Smooth muscle cell (in vitro differentiated cells): ENCODE results near the gene STRIP1. TPM values are rescaled to one million over a fixed set of nuclear protein-coding genes. Genes with fewer than 3 reads are reported as not detected.

ENCODE experiments used
- DNase-seq: peaks from one replicate; lab custom pipeline; 2025; ENCODE audit not compliant: unreplicated experiment; lab: John Stamatoyannopoulos, UW
- H2AFZ ChIP-seq: fragments of 200-600 bp; sonication (generic); 2 replicates; pipeline ENCODE4 v1.6.0; 2016; ENCODE audit warnings: antibody characterized with exemption, low read depth, mild to moderate bottlenecking
- H3F3A ChIP-seq: fragments of 200-600 bp; sonication (generic); 2 replicates; pipeline ENCODE4 v1.6.0; 2017; ENCODE audit warnings: antibody characterized with exemption, low read depth
- H3K27ac ChIP-seq: fragments of 200-600 bp; sonication (generic); 2 replicates; pipeline ENCODE4 v1.5.1; 2016; ENCODE audit warnings: low read depth, mild to moderate bottlenecking
- H3K27me3 ChIP-seq: fragments of 200-600 bp; sonication (generic); 2 replicates; pipeline ENCODE4 v1.6.1; 2016; ENCODE audit warnings: low read depth, mild to moderate bottlenecking
- H3K36me3 ChIP-seq: fragments of 200-600 bp; sonication (generic); 2 replicates; pipeline ENCODE4 v1.5.1; 2016; ENCODE audit warnings: low read depth
- H3K4me1 ChIP-seq: fragments of 200-600 bp; sonication (generic); 2 replicates; pipeline ENCODE4 v1.5.1; 2016; ENCODE audit warnings: low read depth
- H3K4me2 ChIP-seq: fragments of 200-600 bp; sonication (generic); 2 replicates; pipeline ENCODE4 v1.6.0; 2016; ENCODE audit warnings: mild to moderate bottlenecking
- H3K4me3 ChIP-seq: fragments of 200-600 bp; sonication (generic); 2 replicates; pipeline ENCODE4 v1.5.1; 2016; ENCODE audit warnings: mild to moderate bottlenecking
- H3K79me2 ChIP-seq: fragments of 200-600 bp; sonication (generic); 2 replicates; pipeline ENCODE4 v1.6.0; 2016; ENCODE audit warnings: low read depth, mild to moderate bottlenecking
- H3K9ac ChIP-seq: fragments of 200-600 bp; sonication (generic); 2 replicates; pipeline ENCODE4 v1.6.0; 2016; ENCODE audit warnings: low read depth
- H3K9me3 ChIP-seq: fragments of 200-600 bp; sonication (generic); replicated peaks from 2 replicates; pipeline ENCODE4 v1.5.1; 2016; ENCODE audit warnings: low read depth
- H4K20me1 ChIP-seq: fragments of 200-600 bp; sonication (generic); 2 replicates; pipeline ENCODE4 v1.6.0; 2016; ENCODE audit warnings: low read depth
- CTCF ChIP-seq: fragments of 200-600 bp; sonication (generic); IDR thresholded peaks from 2 replicates; pipeline ENCODE4 v1.5.1; 2017; ENCODE audit warnings: borderline replicate concordance, mild to moderate bottlenecking, antibody characterized with exemption; ENCODE audit not compliant: insufficient read depth, poor library complexity, severe bottlenecking
- WGBS: methylation state at CpG from one replicate; pipeline ENCODE4 v1.1.7; 2016; ENCODE audit warnings: low lambda C conversion rate; 5-methylcytosine and 5-hydroxymethylcytosine counted together
- polyA plus RNA-seq: library from polyadenylated mRNA; unstranded; fragments of >200 nt; fragmentation: Nextera tagmentation; extraction: Ambion mirVana; gene quantifications from 2 replicates; pipeline ENCODE4 v1.2.1, GENCODE V29; 2016
- total RNA-seq: library from RNA; depleted of rRNA; stranded (reverse); fragments of >200 nt; gene quantifications from 2 replicates; pipeline ENCODE4 v1.2.3, GENCODE V29; 2014

STRIP1 gene
- total and polyA plus RNA-seq, 2 experiments from 2014 or later = 22.5 to 31.2 TPM

GRCh38 chr1:110018396-110018795, 16.0 kb upstream of the STRIP1 start:
- Histone ChIP-seq H3K9me3 (no peaks in the 10 kb centered on the region), H3K79me2 (peaks cover 1% of the 10 kb centered on the region), H3K9ac (no peak overlapping the region), H4K20me1 (peaks cover 8% of the 10 kb centered on the region), H3K36me3 (peaks cover 64% of the 10 kb centered on the region), H3K27ac (no peak overlapping the region), H3F3A (peaks cover 30% of the 10 kb centered on the region), H3K27me3 (no peaks in the 10 kb centered on the region), H3K4me2 (no peak overlapping the region), H2AFZ (no peak overlapping the region), H3K4me1 (no peaks in the 10 kb centered on the region), H3K4me3 (no peak overlapping the region)
- TF ChIP-seq CTCF = no peak
- 96% methylated on average over 9 of the region's 9 CpGs for WGBS
- no peak for DNase-seq

GRCh38 chr1:110019770-110020169, 14.7 kb upstream of the STRIP1 start:
- no peak for TF ChIP-seq CTCF
- no peak overlapping the region for H3K27ac ChIP-seq
- H3K27me3 ChIP-seq = no peaks in the 10 kb centered on the region
- peaks cover 60% of the 10 kb centered on the region for H3K36me3 ChIP-seq
- H3K79me2 ChIP-seq = no peaks in the 10 kb centered on the region
- H4K20me1 ChIP-seq = peaks cover 8% of the 10 kb centered on the region
- H3K4me3 ChIP-seq = no peak overlapping the region
- H3K4me1 ChIP-seq = no peaks in the 10 kb centered on the region
- H3K4me2 ChIP-seq = no peak overlapping the region
- WGBS = 100% methylated on average over 1 of the region's 1 CpG
- DNase-seq = no peak
- no peaks in the 10 kb centered on the region for H3K9me3 ChIP-seq
- peaks cover 43% of the 10 kb centered on the region for H3F3A ChIP-seq
- H2AFZ ChIP-seq = no peak overlapping the region
- no peak overlapping the region for H3K9ac ChIP-seq

GRCh38 chr1:110021285-110021684, 13.1 kb upstream of the STRIP1 start:
- H3K4me1 ChIP-seq = no peaks in the 10 kb centered on the region
- no peak for DNase-seq
- H3K4me3 ChIP-seq = no peak overlapping the region

More at GRCh38 chr1:110021285-110021684, 13.1 kb upstream of the STRIP1 start:
- WGBS = 90% methylated on average over 3 of the region's 3 CpGs
- H3K27ac ChIP-seq = no peak overlapping the region
- no peaks in the 10 kb centered on the region for H3K79me2 ChIP-seq
- no peaks in the 10 kb centered on the region for H3K27me3 ChIP-seq
- peaks cover 8% of the 10 kb centered on the region for H4K20me1 ChIP-seq
- H2AFZ ChIP-seq = no peak overlapping the region
- no peak overlapping the region for H3K9ac ChIP-seq
- peaks cover 48% of the 10 kb centered on the region for H3K36me3 ChIP-seq
- no peaks in the 10 kb centered on the region for H3K9me3 ChIP-seq
- H3F3A ChIP-seq = peaks cover 47% of the 10 kb centered on the region
- TF ChIP-seq CTCF = no peak
- H3K4me2 ChIP-seq = no peak overlapping the region
